ENCODE data around the gene SLC6A11.

GRCh38 chr3:10786640-10787039, 29.4 kb upstream of the SLC6A11 start:
- TF ChIP-seq ZNF8 (CRISPR knock-in tag; IDR thresholded peaks at IDR 0.05) (no peak), PATZ1 (CRISPR knock-in tag; IDR thresholded peaks at IDR 0.05; ENCODE audit: borderline replicate concordance) (no peak), ESRRG (CRISPR knock-in tag; IDR thresholded peaks at IDR 0.05) (no peak), ZFP3 (CRISPR knock-in tag; IDR thresholded peaks at IDR 0.05) (no peak), ZNF565 (CRISPR knock-in tag; conservative IDR thresholded peaks at IDR 0.05; ENCODE audit: low read depth) (no peak), BACH2 (CRISPR knock-in tag; IDR thresholded peaks at IDR 0.05; ENCODE audit: borderline replicate concordance) (no peak), ZNF70 (CRISPR knock-in tag; IDR thresholded peaks at IDR 0.05) (no peak), OSR1 (CRISPR knock-in tag; IDR thresholded peaks at IDR 0.05) (no peak), ARNTL (CRISPR knock-in tag; IDR thresholded peaks at IDR 0.05; ENCODE audit: borderline replicate concordance, low read depth) (no peak), GLIS3 (CRISPR knock-in tag; IDR thresholded peaks at IDR 0.05) (no peak), PPARA (CRISPR knock-in tag; IDR thresholded peaks at IDR 0.05; ENCODE audit: borderline replicate concordance) (no peak), ZFP30 (CRISPR knock-in tag; IDR thresholded peaks at IDR 0.05) (no peak)

All from SK-N-SH treated with all-trans-retinoic acid at 6 μM for 48 hours (cell line).